Measurements from ENCODE around the gene TANC1.
A peak's percentile ranks its signal among the peaks of the same experiment; 100 is the strongest.

Gene TANC1

DNA sequence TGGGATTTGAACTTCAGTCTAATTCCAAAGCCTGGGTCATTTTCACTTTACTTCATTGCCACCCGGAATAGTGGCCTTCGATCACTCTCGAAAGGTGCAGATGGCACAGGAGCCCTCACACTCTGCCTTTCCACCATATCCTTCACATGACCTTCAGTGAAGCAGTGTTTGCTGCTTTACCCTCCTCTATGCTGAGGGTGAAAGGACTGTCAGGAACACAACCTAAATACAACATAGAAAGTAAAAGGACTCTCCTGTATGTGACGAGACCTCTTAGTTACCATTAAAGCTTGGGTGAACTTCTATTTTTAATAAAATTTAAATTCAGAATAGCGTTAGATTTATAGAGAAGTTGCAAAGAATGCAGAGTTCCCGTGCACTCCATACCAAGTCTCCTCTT is 148.5 kb downstream of the TANC1 start:
- DNase-seq (ENCODE audit: low spot score in 2 of 2): no peak
- Mint-ChIP-seq H3K27me3 (peaks cover 26% of the 10 kb centered on the region), H3K36me3 (ENCODE audit: insufficient read depth) (no peaks in the 10 kb centered on the region), H3K9me3 (no peaks in the 10 kb centered on the region), H3K27ac (ENCODE audit: low read depth) (no peak overlapping the region), H3K4me3 (no peak overlapping the region), H3K4me1 (no peaks in the 10 kb centered on the region)
- no peak for ATAC-seq (replicated peaks; ENCODE audit: extremely low read depth, poor library complexity, severe bottlenecking)

- H3K27ac Mint-ChIP-seq (ENCODE audit: low read depth): no peak overlapping the region
- H3K4me3 Mint-ChIP-seq: no peak overlapping the region
- ATAC-seq (replicated peaks; ENCODE audit: extremely low read depth, poor library complexity, severe bottlenecking) (no peak), DNase-seq (ENCODE audit: low spot score in 2 of 2) (no peak)
- peaks cover 26% of the 10 kb centered on the region for H3K27me3 Mint-ChIP-seq
- H3K36me3 Mint-ChIP-seq (ENCODE audit: insufficient read depth): no peaks in the 10 kb centered on the region
- H3K4me1 Mint-ChIP-seq: no peaks in the 10 kb centered on the region
- no peaks in the 10 kb centered on the region for H3K9me3 Mint-ChIP-seq
Observed at GRCh38 chr2:159117658-159118057, 149.2 kb downstream of the TANC1 start.

DNA sequence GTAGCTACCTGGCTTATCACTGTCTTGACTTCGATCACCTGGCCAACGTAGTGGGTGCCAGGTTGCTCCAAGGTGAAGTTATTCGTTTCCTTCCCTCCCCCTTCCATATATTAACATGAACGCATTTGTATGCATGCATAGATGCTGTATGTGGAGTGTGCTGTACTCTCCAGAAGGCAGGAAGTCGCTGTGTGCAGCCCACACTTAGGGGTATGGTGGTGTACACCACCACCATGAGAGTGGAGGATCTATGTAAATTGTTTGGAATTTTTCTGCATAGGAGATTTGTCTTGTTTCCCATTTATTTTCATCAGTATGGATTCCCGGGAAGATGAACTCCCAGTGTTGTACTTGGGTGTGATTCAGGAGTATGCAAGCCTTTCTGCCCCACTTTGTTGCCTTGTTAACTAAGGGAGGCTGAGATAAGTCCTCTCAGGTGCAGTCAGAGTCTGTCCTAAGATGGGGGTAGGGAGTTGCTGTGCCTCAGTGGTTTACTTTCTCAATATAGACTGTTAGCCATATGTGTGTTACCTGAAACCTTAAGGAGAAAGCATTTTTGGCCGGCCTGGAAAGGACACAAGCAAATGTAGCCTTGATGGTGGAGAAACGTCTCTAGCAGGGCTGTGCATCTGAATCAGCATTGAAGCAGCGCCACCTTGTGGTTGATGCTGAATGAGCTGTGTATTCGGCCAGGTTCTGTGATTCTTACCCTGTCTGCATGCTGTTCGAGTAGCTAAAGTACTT is 149.8 kb downstream of the TANC1 start:
- DNase-seq (ENCODE audit: low spot score in 2 of 2) (peak; percentile 48 to 60), ATAC-seq (replicated peaks; ENCODE audit: extremely low read depth, poor library complexity, severe bottlenecking) (peak; percentile 64)
- H3K4me3 Mint-ChIP-seq: no peak overlapping the region
- peaks cover 20% of the 10 kb centered on the region for H3K27me3 Mint-ChIP-seq
- no peak overlapping the region for H3K27ac Mint-ChIP-seq (ENCODE audit: low read depth)
- no peaks in the 10 kb centered on the region for H3K36me3 Mint-ChIP-seq (ENCODE audit: insufficient read depth)
- H3K4me1 Mint-ChIP-seq: no peaks in the 10 kb centered on the region
- no peaks in the 10 kb centered on the region for H3K9me3 Mint-ChIP-seq

- DNase-seq (ENCODE audit: low spot score in 2 of 2): no peak
- no peaks in the 10 kb centered on the region for H3K9me3 Mint-ChIP-seq
- peaks cover 2% of the 10 kb centered on the region for H3K4me1 Mint-ChIP-seq
- ATAC-seq (replicated peaks; ENCODE audit: extremely low read depth, poor library complexity, severe bottlenecking): no peak
- no peaks in the 10 kb centered on the region for H3K36me3 Mint-ChIP-seq (ENCODE audit: insufficient read depth)
- H3K4me3 Mint-ChIP-seq: no peak overlapping the region
- H3K27ac Mint-ChIP-seq (ENCODE audit: low read depth): no peak overlapping the region
- H3K27me3 Mint-ChIP-seq: peaks cover 13% of the 10 kb centered on the region
Observed at GRCh38 chr2:159118859-159119500, 150.5 kb downstream of the TANC1 start.

DNA sequence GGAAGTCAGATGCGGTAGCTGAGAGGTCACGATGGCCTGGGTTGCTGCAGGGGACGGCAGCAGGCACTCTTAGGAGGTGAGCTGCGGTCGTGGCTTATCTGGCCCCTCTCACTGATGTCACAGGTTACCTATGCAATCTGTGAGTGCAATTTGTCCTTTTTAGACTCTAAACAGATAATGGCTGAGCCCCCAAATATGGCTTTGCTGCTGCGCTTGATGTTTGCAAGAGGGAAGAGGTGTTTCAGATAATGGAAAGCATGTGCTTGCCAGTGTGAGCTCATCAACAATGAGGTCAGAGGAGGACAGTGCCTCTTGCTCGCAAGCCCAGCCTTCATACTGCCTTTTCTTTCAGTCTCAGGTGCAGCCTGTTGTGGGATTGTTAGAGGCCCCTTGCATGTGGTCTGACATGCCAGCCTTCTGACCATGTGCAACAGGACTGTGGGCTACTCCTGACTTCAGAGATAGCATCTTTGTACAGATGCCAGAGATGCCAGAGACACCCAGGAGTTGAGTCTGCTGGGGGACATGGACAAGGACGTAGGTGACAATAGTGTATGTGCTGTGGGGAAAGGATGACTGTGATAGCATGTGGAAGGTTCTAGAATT is 151.3 kb downstream of the TANC1 start:
- Mint-ChIP-seq H3K9me3 (no peaks in the 10 kb centered on the region), H3K4me1 (peaks cover 9% of the 10 kb centered on the region), H3K4me3 (no peak overlapping the region), H3K27ac (ENCODE audit: low read depth) (no peak overlapping the region), H3K36me3 (ENCODE audit: insufficient read depth) (no peaks in the 10 kb centered on the region), H3K27me3 (peaks cover 10% of the 10 kb centered on the region)
- DNase-seq (ENCODE audit: low spot score in 2 of 2): no peak
- no peak for ATAC-seq (replicated peaks; ENCODE audit: extremely low read depth, poor library complexity, severe bottlenecking)

DNA sequence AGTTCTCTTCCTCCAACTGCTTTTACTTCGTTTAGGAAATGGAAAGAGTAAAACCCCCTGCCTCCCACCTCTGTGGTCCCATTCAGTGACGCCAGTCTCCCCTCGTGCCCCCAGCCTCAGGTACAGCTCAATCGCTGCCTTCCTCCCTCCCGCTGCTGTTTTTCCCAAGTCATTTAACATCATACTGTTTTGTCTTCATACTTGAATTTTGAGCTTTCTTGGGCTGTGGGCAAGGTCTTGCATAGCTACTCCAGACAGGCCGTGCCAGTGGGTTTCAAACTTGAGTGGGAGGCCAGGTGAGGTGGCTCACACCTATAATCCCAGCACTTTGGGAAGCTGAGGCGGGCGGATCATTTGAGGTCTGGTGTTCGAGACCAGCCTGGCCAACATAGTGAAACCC is 155.3 kb downstream of the TANC1 start:
- H3K27ac Mint-ChIP-seq (ENCODE audit: low read depth): no peak overlapping the region
- no peaks in the 10 kb centered on the region for H3K9me3 Mint-ChIP-seq

DNA sequence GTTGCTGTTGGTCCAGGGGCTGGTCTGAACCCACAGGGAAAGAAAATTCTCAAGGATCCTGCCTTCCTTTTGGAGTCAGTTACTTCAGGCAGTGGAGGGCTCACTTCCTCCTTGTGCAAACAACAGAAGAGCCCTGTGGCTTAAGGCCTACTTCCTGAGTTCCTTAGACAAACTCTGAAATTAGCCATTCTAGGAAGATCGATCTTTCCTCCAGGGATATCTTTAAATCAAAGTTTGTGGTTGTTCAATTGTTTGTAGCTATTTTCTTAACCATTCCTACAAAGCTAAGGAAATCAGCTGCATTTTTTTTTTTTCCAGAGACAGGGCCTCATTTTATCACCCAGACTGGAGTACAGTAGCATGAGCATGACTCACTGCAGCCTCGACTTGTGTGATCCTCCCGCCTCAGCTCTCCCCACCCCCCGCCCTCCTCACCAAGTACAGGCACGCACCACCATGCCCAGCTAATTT is 156.0 kb downstream of the TANC1 start:
- no peak overlapping the region for H3K27ac Mint-ChIP-seq (ENCODE audit: low read depth)
- ATAC-seq (replicated peaks; ENCODE audit: extremely low read depth, poor library complexity, severe bottlenecking) (no peak), DNase-seq (ENCODE audit: low spot score in 2 of 2) (no peak)
- no peak overlapping the region for H3K4me3 Mint-ChIP-seq
- H3K27me3 Mint-ChIP-seq: no peaks in the 10 kb centered on the region
- no peaks in the 10 kb centered on the region for H3K36me3 Mint-ChIP-seq (ENCODE audit: insufficient read depth)
- H3K9me3 Mint-ChIP-seq: no peaks in the 10 kb centered on the region
- H3K4me1 Mint-ChIP-seq: peaks cover 19% of the 10 kb centered on the region

More for the DNA sequence above, 155.3 kb downstream of the TANC1 start:
- peaks cover 14% of the 10 kb centered on the region for H3K4me1 Mint-ChIP-seq
- ATAC-seq (replicated peaks; ENCODE audit: extremely low read depth, poor library complexity, severe bottlenecking): no peak
- no peaks in the 10 kb centered on the region for H3K27me3 Mint-ChIP-seq
- no peaks in the 10 kb centered on the region for H3K36me3 Mint-ChIP-seq (ENCODE audit: insufficient read depth)
- no peak for DNase-seq (ENCODE audit: low spot score in 2 of 2)
- no peak overlapping the region for H3K4me3 Mint-ChIP-seq

GRCh38 chr2:159124931-159125467 is 156.6 kb downstream of the TANC1 start:
- ATAC-seq (replicated peaks; ENCODE audit: extremely low read depth, poor library complexity, severe bottlenecking): no peak
- Mint-ChIP-seq H3K27me3 (no peaks in the 10 kb centered on the region), H3K4me3 (no peak overlapping the region), H3K9me3 (no peaks in the 10 kb centered on the region), H3K36me3 (ENCODE audit: insufficient read depth) (no peaks in the 10 kb centered on the region), H3K4me1 (peaks cover 23% of the 10 kb centered on the region), H3K27ac (ENCODE audit: low read depth) (no peak overlapping the region)
- no peak for DNase-seq (ENCODE audit: low spot score in 2 of 2)

GRCh38 chr2:159125858-159126257 is 157.4 kb downstream of the TANC1 start:
- H3K4me3 Mint-ChIP-seq: no peak overlapping the region
- DNase-seq (ENCODE audit: low spot score in 2 of 2) (no peak), ATAC-seq (replicated peaks; ENCODE audit: extremely low read depth, poor library complexity, severe bottlenecking) (no peak)
- no peaks in the 10 kb centered on the region for H3K27me3 Mint-ChIP-seq
- no peak overlapping the region for H3K27ac Mint-ChIP-seq (ENCODE audit: low read depth)
- H3K9me3 Mint-ChIP-seq: no peaks in the 10 kb centered on the region
- H3K36me3 Mint-ChIP-seq (ENCODE audit: insufficient read depth): no peaks in the 10 kb centered on the region
- peaks cover 31% of the 10 kb centered on the region for H3K4me1 Mint-ChIP-seq

- peaks cover 31% of the 10 kb centered on the region for H3K4me1 Mint-ChIP-seq
Observed at GRCh38 chr2:159126432-159127022, 158.1 kb downstream of the TANC1 start.

DNA sequence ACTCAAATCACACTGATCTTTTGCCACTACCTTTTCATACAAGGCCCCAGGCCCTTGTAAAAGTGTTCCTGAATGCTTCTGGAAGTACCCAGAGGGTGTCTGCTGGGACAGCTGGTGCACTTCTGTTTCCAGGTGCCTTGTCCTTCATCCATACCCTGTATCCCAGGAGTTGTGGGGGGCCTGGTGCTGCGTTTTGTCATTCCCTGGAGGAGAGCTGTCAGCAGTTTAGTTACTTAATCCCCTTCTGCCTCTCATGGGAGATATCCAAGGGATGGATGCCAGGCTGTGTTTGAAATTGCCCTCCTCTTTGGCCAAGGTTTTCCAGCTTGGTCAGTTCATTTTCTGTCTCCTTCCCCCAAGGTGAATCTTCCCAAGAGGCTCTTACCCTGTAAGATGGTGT is 159.8 kb downstream of the TANC1 start:
- Mint-ChIP-seq H3K27me3 (no peaks in the 10 kb centered on the region), H3K4me1 (peaks cover 31% of the 10 kb centered on the region)

More at GRCh38 chr2:159126432-159127022, 158.1 kb downstream of the TANC1 start:
- ATAC-seq (replicated peaks; ENCODE audit: extremely low read depth, poor library complexity, severe bottlenecking) (no peak), DNase-seq (ENCODE audit: low spot score in 2 of 2) (no peak)
- H3K36me3 Mint-ChIP-seq (ENCODE audit: insufficient read depth): no peaks in the 10 kb centered on the region
- H3K9me3 Mint-ChIP-seq: no peaks in the 10 kb centered on the region
- no peak overlapping the region for H3K27ac Mint-ChIP-seq (ENCODE audit: low read depth)
- H3K27me3 Mint-ChIP-seq: no peaks in the 10 kb centered on the region
- no peak overlapping the region for H3K4me3 Mint-ChIP-seq

GRCh38 chr2:159129269-159129668 is 160.8 kb downstream of the TANC1 start:
- no peaks in the 10 kb centered on the region for H3K9me3 Mint-ChIP-seq
- DNase-seq (ENCODE audit: low spot score in 2 of 2) (no peak), ATAC-seq (replicated peaks; ENCODE audit: extremely low read depth, poor library complexity, severe bottlenecking) (peak; percentile 65)
- no peaks in the 10 kb centered on the region for H3K27me3 Mint-ChIP-seq
- no peak overlapping the region for H3K4me3 Mint-ChIP-seq
- peak overlapping the region; percentile 69 for H3K27ac Mint-ChIP-seq (ENCODE audit: low read depth)
- no peaks in the 10 kb centered on the region for H3K36me3 Mint-ChIP-seq (ENCODE audit: insufficient read depth)
- peaks cover 26% of the 10 kb centered on the region for H3K4me1 Mint-ChIP-seq

More for the DNA sequence above, 159.8 kb downstream of the TANC1 start:
- no peaks in the 10 kb centered on the region for H3K9me3 Mint-ChIP-seq
- no peak overlapping the region for H3K27ac Mint-ChIP-seq (ENCODE audit: low read depth)
- DNase-seq (ENCODE audit: low spot score in 2 of 2) (no peak), ATAC-seq (replicated peaks; ENCODE audit: extremely low read depth, poor library complexity, severe bottlenecking) (no peak)
- H3K4me3 Mint-ChIP-seq: no peak overlapping the region
- H3K36me3 Mint-ChIP-seq (ENCODE audit: insufficient read depth): no peaks in the 10 kb centered on the region
